ENCODE measurements around the gene OR52A5. TPM values are rescaled to one million over a fixed set of nuclear protein-coding genes. Genes with fewer than 3 reads are reported as not detected.

The OR52A5 gene
- total RNA-seq, 4 donors from 2014 or later = not detected

GRCh38 chr11:5129457-5129877, 8.7 kb downstream of the OR52A5 start:
- no peak for DNase-seq (ENCODE audit: low spot score)
- TF ChIP-seq CTCF (IDR thresholded peaks at IDR 0.05) = no peak
- ATAC-seq (ENCODE audit: low FRiP score) = no peak

GRCh38 chr11:5124891-5125620, 13.1 kb downstream of the OR52A5 start:
- DNase-seq (ENCODE audit: low spot score) (no peak), ATAC-seq (ENCODE audit: low FRiP score) (no peak)
- TF ChIP-seq CTCF (IDR thresholded peaks at IDR 0.05) = no peak

- DNase-seq (ENCODE audit: low spot score) (no peak), ATAC-seq (ENCODE audit: low FRiP score) (peak; percentile 73)
- no peak for TF ChIP-seq CTCF (IDR thresholded peaks at IDR 0.05)
These were observed 14.2 kb downstream of the OR52A5 start for GRCh38 chr11:5123802-5124521.

- ATAC-seq (ENCODE audit: low FRiP score) (no peak), DNase-seq (ENCODE audit: low spot score) (no peak)
- no peak for TF ChIP-seq CTCF (IDR thresholded peaks at IDR 0.05)
These were observed 19.3 kb downstream of the OR52A5 start for GRCh38 chr11:5118893-5119292.

- DNase-seq (ENCODE audit: low spot score) (no peak), ATAC-seq (ENCODE audit: low FRiP score) (no peak)
- TF ChIP-seq CTCF (IDR thresholded peaks at IDR 0.05) = no peak
These were observed 20.6 kb downstream of the OR52A5 start for GRCh38 chr11:5117588-5117987.

- TF ChIP-seq CTCF (IDR thresholded peaks at IDR 0.05) = no peak
- DNase-seq (ENCODE audit: low spot score) (no peak), ATAC-seq (ENCODE audit: low FRiP score) (no peak)
These were observed 22.8 kb downstream of the OR52A5 start for GRCh38 chr11:5115339-5115738.

GRCh38 chr11:5107285-5107684, 30.9 kb downstream of the OR52A5 start:
- ATAC-seq (ENCODE audit: low FRiP score) (no peak), DNase-seq (ENCODE audit: low spot score) (no peak)
- TF ChIP-seq CTCF (IDR thresholded peaks at IDR 0.05) = no peak
